GM18505 (cell line): ENCODE data around the gene TAGLN2.

Experiments used
- ATAC-seq: cut with Tn5 transposase; IDR thresholded peaks from one replicate; pipeline ENCODE4 v1.9.1; 2021; ENCODE audit not compliant: unreplicated experiment
- POLR2A ChIP-seq: IDR thresholded peaks from 4 replicates; pipeline ENCODE4 v1.6.1; 2011; ENCODE audit warnings: borderline replicate concordance; ENCODE audit not compliant: insufficient read depth, insufficient read length; ENCODE audit errors: extremely low read depth

The TAGLN2 gene

GRCh38 chr1:159958719-159959380, 33.5 kb upstream of the TAGLN2 start:
- no peak for ATAC-seq
- no peak for TF ChIP-seq POLR2A

- no peak for ATAC-seq
- no peak for TF ChIP-seq POLR2A
These were observed 32.5 kb upstream of the TAGLN2 start for GRCh38 chr1:159957824-159958268.

GRCh38 chr1:159955456-159955855, 30.1 kb upstream of the TAGLN2 start:
- TF ChIP-seq POLR2A: no peak
- no peak for ATAC-seq

GRCh38 chr1:159953536-159954515, 28.5 kb upstream of the TAGLN2 start, which contains the start of gene SLAMF9:
Gene SLAMF9, minus strand, starts transcription at chr1:159954237. Its CDS starts 100 bp downstream, at chr1:159954137.
- no peak for TF ChIP-seq POLR2A
- ATAC-seq: no peak

GRCh38 chr1:159952932-159953331, 27.6 kb upstream of the TAGLN2 start:
- no peak for ATAC-seq
- TF ChIP-seq POLR2A: no peak

GRCh38 chr1:159951551-159951950, 26.2 kb upstream of the TAGLN2 start:
- TF ChIP-seq POLR2A: no peak
- ATAC-seq: no peak

GRCh38 chr1:159951016-159951415, 25.7 kb upstream of the TAGLN2 start:
- TF ChIP-seq POLR2A: no peak
- no peak for ATAC-seq

- no peak for ATAC-seq
- no peak for TF ChIP-seq POLR2A
These were observed 24.7 kb upstream of the TAGLN2 start for GRCh38 chr1:159949981-159950381.

GRCh38 chr1:159949123-159949522, 23.8 kb upstream of the TAGLN2 start:
- no peak for ATAC-seq
- no peak for TF ChIP-seq POLR2A

- ATAC-seq: no peak
These were observed 22.6 kb upstream of the TAGLN2 start for GRCh38 chr1:159947942-159948341.

GRCh38 chr1:159946242-159947187, 21.2 kb upstream of the TAGLN2 start:
- ATAC-seq: no peak
- TF ChIP-seq POLR2A: no peak

More at GRCh38 chr1:159947942-159948341, 22.6 kb upstream of the TAGLN2 start:
- TF ChIP-seq POLR2A: no peak

- ATAC-seq: no peak
- TF ChIP-seq POLR2A: no peak
These were observed 20.4 kb upstream of the TAGLN2 start, which contains the start of gene IGSF9 for GRCh38 chr1:159945483-159946241. Gene IGSF9, minus strand, starts transcription at chr1:159945613. Its CDS starts 2,159 bp downstream, at chr1:159943454.
